ENCODE measurements around the gene WDR54.

Gene WDR54

DNA sequence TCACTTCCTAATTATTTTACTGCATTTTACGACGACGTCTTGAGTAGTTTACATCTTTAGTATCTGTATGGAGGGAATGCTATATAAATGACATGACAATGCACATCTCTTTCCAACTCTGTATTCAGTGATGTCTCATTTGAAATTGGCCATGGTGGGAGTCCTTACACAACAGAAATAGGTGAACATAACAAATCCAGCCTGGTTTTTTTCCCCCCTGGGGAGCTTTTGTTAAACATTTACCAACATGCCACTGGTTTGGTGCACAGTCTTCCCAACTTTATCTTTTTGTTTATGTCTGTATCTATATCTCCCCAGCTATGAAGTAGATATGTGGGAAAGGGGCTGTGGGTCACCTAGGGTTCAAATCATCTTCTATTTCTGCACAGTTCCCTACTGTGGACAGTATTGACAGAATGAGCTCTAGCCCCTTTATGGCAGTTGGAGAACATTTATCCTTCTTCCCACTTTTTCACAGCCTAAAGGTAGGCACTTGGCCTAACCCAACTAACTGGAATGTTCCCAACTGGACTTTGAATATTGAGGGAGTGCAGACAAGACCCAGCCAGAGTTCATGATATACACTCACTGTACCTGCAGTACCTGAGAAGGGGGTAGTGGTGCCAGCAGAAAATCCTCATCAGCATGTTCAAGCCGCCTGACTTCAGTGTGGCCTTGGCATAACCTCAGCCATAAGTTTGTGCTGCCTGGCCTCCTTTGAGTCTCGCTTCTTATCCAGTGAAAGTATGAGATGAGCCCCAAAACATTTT lies 25.9 kb downstream of the WDR54 start:
- TF ChIP-seq, protein P1, sequence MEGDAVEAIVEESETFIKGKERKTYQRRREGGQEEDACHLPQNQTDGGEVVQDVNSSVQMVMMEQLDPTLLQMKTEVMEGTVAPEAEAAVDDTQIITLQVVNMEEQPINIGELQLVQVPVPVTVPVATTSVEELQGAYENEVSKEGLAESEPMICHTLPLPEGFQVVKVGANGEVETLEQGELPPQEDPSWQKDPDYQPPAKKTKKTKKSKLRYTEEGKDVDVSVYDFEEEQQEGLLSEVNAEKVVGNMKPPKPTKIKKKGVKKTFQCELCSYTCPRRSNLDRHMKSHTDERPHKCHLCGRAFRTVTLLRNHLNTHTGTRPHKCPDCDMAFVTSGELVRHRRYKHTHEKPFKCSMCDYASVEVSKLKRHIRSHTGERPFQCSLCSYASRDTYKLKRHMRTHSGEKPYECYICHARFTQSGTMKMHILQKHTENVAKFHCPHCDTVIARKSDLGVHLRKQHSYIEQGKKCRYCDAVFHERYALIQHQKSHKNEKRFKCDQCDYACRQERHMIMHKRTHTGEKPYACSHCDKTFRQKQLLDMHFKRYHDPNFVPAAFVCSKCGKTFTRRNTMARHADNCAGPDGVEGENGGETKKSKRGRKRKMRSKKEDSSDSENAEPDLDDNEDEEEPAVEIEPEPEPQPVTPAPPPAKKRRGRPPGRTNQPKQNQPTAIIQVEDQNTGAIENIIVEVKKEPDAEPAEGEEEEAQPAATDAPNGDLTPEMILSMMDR (IDR thresholded peaks at IDR 0.05; ENCODE audit: extremely low read depth, insufficient read depth, missing control alignments), result no peak
- in situ Hi-C loops (cut with MboI; ENCODE audit: low pct_unique_long_range_greater_than_20kb, low sequenced_read_pairs, unreplicated experiment), result no loop called here
- no peak for DNase-seq (ENCODE audit: low spot score)

DNA sequence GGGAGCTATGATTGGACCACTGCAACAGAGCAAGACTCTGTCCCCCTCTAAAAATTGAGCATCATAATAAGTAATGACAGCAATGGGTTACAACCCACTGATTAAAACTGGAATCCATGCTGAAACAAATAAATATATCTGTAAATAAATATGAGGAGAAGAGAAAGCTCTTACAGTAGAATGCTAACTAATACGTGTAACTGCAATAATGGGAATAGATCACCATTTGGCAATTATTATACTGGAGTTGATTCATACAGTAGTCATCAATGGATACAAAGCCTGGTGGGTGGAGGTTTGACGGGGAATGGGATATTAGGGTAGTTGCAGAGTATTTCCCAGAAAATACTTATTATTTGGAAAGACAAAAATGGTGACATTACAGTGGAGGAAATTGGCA lies 27.2 kb downstream of the WDR54 start:
- in situ Hi-C loops (cut with MboI; ENCODE audit: low pct_unique_long_range_greater_than_20kb, low sequenced_read_pairs, unreplicated experiment), result no loop called here
- TF ChIP-seq, protein P1 (IDR thresholded peaks at IDR 0.05; ENCODE audit: extremely low read depth, insufficient read depth, missing control alignments), result no peak
- no peak for DNase-seq (ENCODE audit: low spot score)

DNA sequence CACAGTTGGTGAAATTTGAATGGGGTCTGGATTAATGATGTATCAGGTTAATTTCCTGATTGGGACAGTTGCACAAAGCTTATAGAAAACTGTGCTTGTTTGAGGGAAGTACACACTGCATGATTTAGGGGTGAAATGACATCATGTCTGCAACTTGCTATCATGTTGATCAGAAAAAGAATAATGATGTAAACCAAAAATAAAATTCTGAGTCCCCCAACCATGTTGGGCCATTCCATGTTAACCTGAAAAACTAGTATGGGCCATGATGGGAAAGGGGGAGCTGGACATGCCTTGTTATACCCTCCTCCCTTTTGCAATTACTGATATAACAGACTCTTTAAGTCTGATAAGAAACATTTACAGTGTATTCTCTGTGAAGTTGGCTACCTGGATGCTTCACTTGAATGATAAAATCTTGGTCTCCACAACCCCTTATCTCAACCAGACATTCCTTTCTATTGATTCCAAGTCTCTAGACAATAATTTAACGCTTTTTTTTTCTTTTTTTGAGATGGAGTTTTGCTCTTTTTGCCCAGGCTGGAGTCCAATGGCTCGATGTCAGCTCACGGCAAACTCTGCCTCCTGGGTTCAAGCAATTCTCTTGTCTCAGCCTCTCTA lies 29.1 kb downstream of the WDR54 start:
- in situ Hi-C loops (cut with MboI; ENCODE audit: low pct_unique_long_range_greater_than_20kb, low sequenced_read_pairs, unreplicated experiment), result no loop called here
- no peak for DNase-seq (ENCODE audit: low spot score)
- TF ChIP-seq, protein P1 (IDR thresholded peaks at IDR 0.05; ENCODE audit: extremely low read depth, insufficient read depth, missing control alignments), result no peak

DNA sequence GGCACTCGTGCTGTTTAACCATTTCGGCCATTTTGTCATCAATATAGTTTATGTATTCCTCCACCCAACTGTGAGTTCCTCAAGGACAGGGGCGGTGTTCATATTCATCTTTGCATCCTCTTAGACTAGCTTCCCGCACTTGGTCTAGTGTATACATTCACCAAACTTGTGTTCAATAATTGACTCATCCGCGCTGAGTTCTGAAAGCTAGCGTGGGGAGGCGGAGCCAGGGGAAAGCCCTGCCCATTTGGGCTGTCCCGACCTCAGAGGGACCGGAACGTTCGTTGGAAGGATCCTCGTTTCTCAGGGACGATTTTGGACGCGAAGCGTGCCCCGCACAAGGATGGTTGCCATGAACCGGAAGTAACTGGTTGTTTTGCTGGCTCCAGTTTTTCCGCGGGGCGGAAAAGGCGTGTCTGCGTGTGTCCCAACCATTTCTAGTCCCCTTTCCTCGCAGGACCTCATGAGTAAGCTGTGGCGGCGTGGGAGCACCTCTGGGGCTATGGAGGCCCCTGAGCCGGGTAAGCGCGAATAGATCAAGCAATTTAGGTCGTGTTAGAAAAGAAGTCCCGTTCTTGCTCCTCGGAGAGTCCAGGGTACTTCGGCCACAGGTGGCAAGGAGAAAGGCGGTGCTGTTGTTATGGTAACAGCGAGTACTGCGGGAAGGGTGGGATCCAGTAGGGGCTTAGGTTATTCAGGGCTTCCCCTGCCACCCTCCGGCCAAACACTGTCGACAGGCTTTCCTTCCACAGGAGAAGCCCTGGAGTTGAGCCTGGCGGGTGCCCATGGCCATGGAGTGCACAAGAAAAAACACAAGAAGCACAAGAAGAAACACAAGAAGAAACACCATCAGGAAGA lies 33.4 kb downstream of the WDR54 start, which contains the start of gene INO80B:
TSS of gene INO80B (plus strand) at position 434 of the 858 bp plus-strand sequence. CDS start at position 464, 30 bp downstream.
- in situ Hi-C loops (cut with MboI; ENCODE audit: low pct_unique_long_range_greater_than_20kb, low sequenced_read_pairs, unreplicated experiment), result no loop called here
- TF ChIP-seq, protein P1 (IDR thresholded peaks at IDR 0.05; ENCODE audit: extremely low read depth, insufficient read depth, missing control alignments), result peak; percentile 20
- peak; percentile 87 for DNase-seq (ENCODE audit: low spot score)

DNA sequence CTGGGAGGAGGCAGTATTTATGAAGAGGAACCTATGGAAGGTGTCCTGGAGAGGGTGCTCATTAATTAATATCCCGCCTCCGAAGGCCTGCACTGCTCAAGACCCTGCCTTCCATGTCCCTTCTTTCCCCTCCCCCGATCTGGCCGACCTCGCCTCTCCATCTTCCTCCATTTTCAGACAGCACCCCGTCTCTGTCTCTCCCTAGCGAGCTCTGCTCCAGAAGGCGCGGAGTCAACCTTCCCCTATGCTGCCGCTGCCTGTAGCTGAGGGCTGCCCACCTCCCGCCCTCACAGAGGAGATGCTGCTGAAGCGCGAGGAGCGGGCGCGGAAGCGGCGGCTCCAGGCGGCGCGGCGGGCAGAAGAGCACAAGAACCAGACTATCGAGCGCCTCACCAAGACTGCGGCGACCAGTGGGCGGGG lies 35.6 kb downstream of the WDR54 start:
- TF ChIP-seq, protein P1 (IDR thresholded peaks at IDR 0.05; ENCODE audit: extremely low read depth, insufficient read depth, missing control alignments), result no peak
- no peak for DNase-seq (ENCODE audit: low spot score)
- in situ Hi-C loops (cut with MboI; ENCODE audit: low pct_unique_long_range_greater_than_20kb, low sequenced_read_pairs, unreplicated experiment), result no loop called here

DNA sequence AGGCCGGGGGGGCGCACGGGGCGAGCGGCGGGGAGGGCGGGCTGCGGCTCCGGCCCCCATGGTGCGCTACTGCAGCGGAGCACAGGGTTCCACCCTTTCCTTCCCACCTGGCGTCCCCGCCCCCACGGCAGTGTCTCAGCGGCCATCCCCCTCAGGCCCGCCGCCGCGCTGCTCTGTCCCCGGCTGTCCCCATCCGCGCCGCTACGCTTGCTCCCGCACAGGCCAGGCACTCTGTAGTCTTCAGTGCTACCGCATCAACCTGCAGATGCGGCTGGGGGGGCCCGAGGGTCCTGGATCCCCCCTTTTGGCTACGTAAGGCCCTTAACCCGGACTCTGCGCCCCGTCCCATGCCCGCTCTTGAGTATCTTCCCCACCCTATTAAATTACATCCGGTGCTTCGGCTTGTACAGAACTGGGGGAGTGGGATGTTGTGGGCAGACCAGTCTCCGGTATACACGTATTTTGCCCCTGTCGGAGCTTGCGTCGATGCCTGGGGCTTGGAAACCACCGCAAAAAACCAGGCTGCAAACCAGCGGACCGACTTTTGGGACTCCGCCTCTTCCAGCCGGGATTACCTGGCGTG lies 36.1 kb downstream of the WDR54 start:
- TF ChIP-seq, protein P1 (IDR thresholded peaks at IDR 0.05; ENCODE audit: extremely low read depth, insufficient read depth, missing control alignments), result no peak
- peak; percentile 82 for DNase-seq (ENCODE audit: low spot score)
- in situ Hi-C loops (cut with MboI; ENCODE audit: low pct_unique_long_range_greater_than_20kb, low sequenced_read_pairs, unreplicated experiment), result no loop called here
